HCT116 (cell line): ENCODE results near the gene WDR5. TPM values are rescaled to one million over a fixed set of nuclear protein-coding genes. Genes with fewer than 3 reads are reported as not detected.

ENCODE experiments used
- ATAC-seq: fragments of 200-7000 bp; cut with Tn5 transposase; 2 replicates; pipeline ENCODE4 v1.9.1; 2020; ENCODE audit warnings: mild to moderate bottlenecking, moderate library complexity
- BruUV-seq: library from RNA; stranded (reverse); fragments of 400-500 nt; replicated peaks from 2 replicates; lab custom pipeline; 2021; lab: Mats Ljungman, UMichigan
- CTCF ChIA-PET: fragments of 300-600 bp; sonication (Branson Sonifier 250); formaldehyde crosslinking; loops from one replicate; lab custom pipeline; 2021; ENCODE audit warnings: antibody characterized with exemption; lab: Charles Lee
- POLR2A ChIA-PET: fragments of 300-600, 350-600 bp; sonication (Branson Sonifier 250); formaldehyde crosslinking; loops from one replicate; lab custom pipeline; 2021; ENCODE audit warnings: antibody characterized with exemption; lab: Charles Lee
- RAD21 ChIA-PET, 2 experiments: fragments of 300-600 bp; sonication (Branson Sonifier 250); formaldehyde crosslinking; loops; one replicate each; lab custom pipeline; 2023; ENCODE audit warnings: low total read pairs in 2 of 2; ENCODE audit not compliant: uncharacterized antibody in 2 of 2, unreplicated experiment in 2 of 2, low non-redundant PET in 1 of 2; lab: Charles Lee
- DNase-seq: peaks from one replicate; pipeline ENCODE4 v3.0.0-alpha.2; 2010; ENCODE audit warnings: low read depth, low spot score
- H2AFZ ChIP-seq: fragments of 200-600 bp; shearing (Covaris generic), sonication (generic); 2 replicates; pipeline ENCODE4 v1.6.1; 2017; ENCODE audit warnings: low read depth, mixed run types, mixed read lengths, antibody characterized with exemption, low read length; ENCODE audit not compliant: poor library complexity, severe bottlenecking
- H3K27ac ChIP-seq: 2 replicates; pipeline ENCODE4 v1.5.1; 2012; ENCODE audit warnings: low read depth, low read length
- H3K27me3 ChIP-seq: fragments of 200-600 bp; sonication (generic); 2 replicates; pipeline ENCODE4 v1.6.1; 2016; ENCODE audit warnings: mixed run types, low read length, mixed read lengths; ENCODE audit not compliant: insufficient read depth
- H3K36me3 ChIP-seq, 2 experiments: fragments of 200-500 bp in 1 of 2; fragments of 200-600 bp in 1 of 2; sonication (Bioruptor generic) in 1 of 2; sonication (generic) in 1 of 2; 2 replicates each; pipeline versions ENCODE4 v1.5.1 to v1.6.1; 2014 to 2016; ENCODE audit warnings: low read length in 2 of 2, inconsistent platforms in 1 of 2, mixed read lengths in 1 of 2, mixed run types in 1 of 2; ENCODE audit not compliant: insufficient read depth in 2 of 2, control insufficient read depth in 1 of 2
- H3K4me1 ChIP-seq, 2 experiments: fragments of 200-600 bp in 1 of 2; sonication (generic) in 1 of 2; 2 replicates each; pipeline versions ENCODE4 v1.5.1 to v1.6.1; 2012 to 2017; ENCODE audit warnings: low read length in 2 of 2, inconsistent platforms in 1 of 2, mild to moderate bottlenecking in 1 of 2, mixed read lengths in 1 of 2, mixed run types in 1 of 2, moderate library complexity in 1 of 2; ENCODE audit not compliant: insufficient read depth in 2 of 2, control insufficient read depth in 1 of 2
- H3K4me2 ChIP-seq: fragments of 200-600 bp; sonication (generic); 2 replicates; pipeline ENCODE4 v1.6.1; 2017; ENCODE audit warnings: mixed run types, low read length, mixed read lengths
- H3K4me3 ChIP-seq, 2 experiments: fragments of 200-600 bp in 1 of 2; sonication (generic) in 1 of 2; replicated peaks in 1 of 2; 2 replicates each; pipeline ENCODE4 v1.5.1; 2011 to 2016; ENCODE audit warnings: low read length in 2 of 2, control low read depth in 1 of 2, low read depth in 1 of 2, mild to moderate bottlenecking in 1 of 2, mixed read lengths in 1 of 2, mixed run types in 1 of 2
- H3K79me2 ChIP-seq: fragments of 200-600 bp; sonication (generic); 2 replicates; pipeline ENCODE4 v1.6.1; 2017; ENCODE audit warnings: mild to moderate bottlenecking, mixed run types, low read length, moderate library complexity, mixed read lengths; ENCODE audit not compliant: insufficient read depth
- H3K9ac ChIP-seq: fragments of 200-600 bp; sonication (generic); 2 replicates; pipeline ENCODE4 v1.6.1; 2016; ENCODE audit warnings: low read length, mixed read lengths
- H3K9me2 ChIP-seq: fragments of 200-600 bp; sonication (generic), shearing (Covaris generic); 2 replicates; pipeline ENCODE4 v1.6.1; 2017; ENCODE audit warnings: mixed run types, mild to moderate bottlenecking, moderate library complexity; ENCODE audit not compliant: insufficient read depth
- H3K9me3 ChIP-seq, 2 experiments: fragments of 200-500 bp in 1 of 2; fragments of 200-600 bp in 1 of 2; sonication (Bioruptor generic) in 1 of 2; sonication (generic) in 1 of 2; 2 replicates each; pipeline ENCODE4 v1.6.1; 2014 to 2017; ENCODE audit warnings: low read length in 2 of 2, mixed read lengths in 2 of 2, inconsistent platforms in 1 of 2, low read depth in 1 of 2, mild to moderate bottlenecking in 1 of 2, mixed run types in 1 of 2, moderate library complexity in 1 of 2; ENCODE audit not compliant: control insufficient read depth in 1 of 2, insufficient read depth in 1 of 2
- H4K20me1 ChIP-seq: fragments of 200-600 bp; sonication (generic), shearing (Covaris generic); 2 replicates; pipeline ENCODE4 v1.6.1; 2017; ENCODE audit warnings: mixed run types, mild to moderate bottlenecking, moderate library complexity; ENCODE audit not compliant: insufficient read depth
- CEBPB ChIP-seq: IDR thresholded peaks from 2 replicates; pipeline ENCODE4 v1.6.1; 2012; ENCODE audit warnings: low read depth
- EGR1 ChIP-seq: IDR thresholded peaks from 2 replicates; pipeline ENCODE4 v1.6.1; 2012; ENCODE audit warnings: low read depth
- ELF1 ChIP-seq: IDR thresholded peaks from 2 replicates; pipeline ENCODE4 v1.6.1; 2012; ENCODE audit warnings: low read depth, borderline replicate concordance
- EZH2 ChIP-seq: fragments of 200-600 bp; sonication (generic); IDR thresholded peaks from 2 replicates; pipeline ENCODE4 v1.6.1; 2017; ENCODE audit warnings: antibody characterized with exemption, mixed run types
- FOSL1 ChIP-seq: IDR thresholded peaks from 2 replicates; pipeline ENCODE4 v1.6.1; 2012; ENCODE audit warnings: low read depth
- JUND ChIP-seq: IDR thresholded peaks from 2 replicates; pipeline ENCODE4 v1.6.1; 2012
- POLR2A ChIP-seq: IDR thresholded peaks from 2 replicates; pipeline ENCODE4 v1.7.0; 2011; ENCODE audit warnings: borderline replicate concordance; ENCODE audit not compliant: insufficient read depth, insufficient read length; ENCODE audit errors: extremely low read depth
- POLR2AphosphoS5 ChIP-seq: IDR thresholded peaks from 2 replicates; pipeline ENCODE4 v1.6.1; 2011; ENCODE audit warnings: mild to moderate bottlenecking, low read depth, low read length, moderate library complexity
- SP1 ChIP-seq: IDR thresholded peaks from 2 replicates; pipeline ENCODE4 v1.6.1; 2012; ENCODE audit warnings: low read depth
- TCF7L2 ChIP-seq: IDR thresholded peaks from 2 replicates; pipeline ENCODE4 v1.7.0; 2011; ENCODE audit warnings: borderline replicate concordance, inconsistent platforms; ENCODE audit not compliant: insufficient read depth, insufficient read length; ENCODE audit errors: extremely low read depth
- YY1 ChIP-seq: IDR thresholded peaks from 2 replicates; pipeline ENCODE4 v1.6.1; 2011; ENCODE audit warnings: low read length, low read depth, moderate library complexity, mild to moderate bottlenecking; ENCODE audit not compliant: insufficient replicate concordance; ENCODE audit errors: extremely low read depth
- ZBTB33 ChIP-seq: IDR thresholded peaks from 2 replicates; pipeline ENCODE4 v1.6.1; 2011; ENCODE audit warnings: mild to moderate bottlenecking, low read length, moderate library complexity; ENCODE audit not compliant: insufficient replicate concordance; ENCODE audit errors: extremely low read depth
- ZFX ChIP-seq: fragments of 450-650 bp; IDR thresholded peaks from 2 replicates; pipeline ENCODE4 v1.6.1; 2017
- ZNF274 ChIP-seq: fragments of 200-500 bp; sonication (Bioruptor generic); IDR thresholded peaks from 2 replicates; pipeline ENCODE4 v1.6.1; 2014; ENCODE audit warnings: mild to moderate bottlenecking, low read depth, low read length, inconsistent platforms
- intact Hi-C: fragments of 100-400 bp; cut with micrococcal nuclease; formaldehyde crosslinking; loops from 2 replicates; pipeline ENCODE4 v1.10.0; 2022
- total RNA-seq: library from RNA; stranded (reverse); gene quantifications from one replicate; pipeline ENCODE4 v1.2.1, GENCODE V29; 2021; ENCODE audit not compliant: unreplicated experiment
- TF ChIP-seq, protein P1 (sequence below): IDR thresholded peaks from 2 replicates; pipeline ENCODE4 v1.6.1; 2012

WDR5 gene
- total RNA-seq, 1 experiment from 2014 or later = 55.8 TPM

GRCh38 chr9:134174526-134175290 lies 38.8 kb downstream of the WDR5 start:
- H3K27ac ChIP-seq = no peak overlapping the region
- no peaks in the 10 kb centered on the region for H4K20me1 ChIP-seq
- ChIA-PET POLR2A (interaction anchor here (1.1 kb wide), 1 partner anchor 10 kb away, joined by 6 read pairs; the partner anchor contains the start of gene RNU6ATAC), RAD21 (interaction anchor here (1.0 to 1.9 kb wide), 2 partner anchors 10 to 269 kb away, joined by 4 to 6 read pairs (median 4); partner anchors contain the start of gene RNU6ATAC (in 1 of the 2)), CTCF (interaction anchor here (0.6 to 1.9 kb wide), 4 partner anchors 43 to 684 kb away, joined by 3 to 13 read pairs (median 3); no protein-coding TSS in a partner anchor)
- no peaks in the 10 kb centered on the region for H3K36me3 ChIP-seq
- TF ChIP-seq SP1 (no peak), ZFX (no peak), EGR1 (no peak), ELF1 (no peak), EZH2 (no peak), ZBTB33 (no peak), ZNF274 (no peak), TCF7L2 (no peak), CEBPB (no peak), FOSL1 (no peak), JUND (no peak), YY1 (no peak), POLR2AphosphoS5 (no peak), POLR2A (no peak)
- TF ChIP-seq, protein P1, sequence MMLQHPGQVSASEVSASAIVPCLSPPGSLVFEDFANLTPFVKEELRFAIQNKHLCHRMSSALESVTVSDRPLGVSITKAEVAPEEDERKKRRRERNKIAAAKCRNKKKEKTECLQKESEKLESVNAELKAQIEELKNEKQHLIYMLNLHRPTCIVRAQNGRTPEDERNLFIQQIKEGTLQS = no peak
- no peak for DNase-seq
- no peaks in the 10 kb centered on the region for H3K79me2 ChIP-seq
- no peak overlapping the region for H3K4me3 ChIP-seq
- intact Hi-C loops = loop anchor here (5.0 kb wide), 1 partner anchor 148 kb away; no protein-coding TSS in a partner anchor
- H3K4me1 ChIP-seq = peaks cover 8 to 11% of the 10 kb centered on the region in 2 experiments
- H3K9me3 ChIP-seq = no peaks in the 10 kb centered on the region
- H3K4me2 ChIP-seq = peak overlapping the region; percentile 37; the same call in 1 of the 2 replicates
- no peaks in the 10 kb centered on the region for H3K27me3 ChIP-seq
- no peaks in the 10 kb centered on the region for H3K9me2 ChIP-seq
- peak; percentile 6 for ATAC-seq
- H2AFZ ChIP-seq = no peak overlapping the region
- no TSS peak for BruUV-seq
- no peak overlapping the region for H3K9ac ChIP-seq
